ENCODE results near the gene CNKSR3. TPM values are rescaled to one million over a fixed set of nuclear protein-coding genes. Genes with fewer than 3 reads are reported as not detected.

Gene CNKSR3
- total RNA-seq, 1 experiment from 2014 or later: 5.6 TPM

GRCh38 chr6:154504102-154504501, 6.4 kb downstream of the CNKSR3 start:
- no peak overlapping the region for H2BK20ac ChIP-seq (ENCODE audit: low read depth, low read length, poor library complexity, severe bottlenecking)
- Mint-ChIP-seq H3K27me3 (ENCODE audit: low read depth) (peaks cover 63% of the 10 kb centered on the region), H3K27ac (no peak overlapping the region), H3K36me3 (ENCODE audit: insufficient read depth in 1 of 3, low read depth in 3 of 3) (peaks cover 0 to 22% (median 0%) of the 10 kb centered on the region in 3 experiments; a peak in 3 of 7 replicates), H3K4me3 (no peak overlapping the region), H3K4me1 (peaks cover 22 to 50% of the 10 kb centered on the region in 2 experiments), H3K9me3 (no peaks in the 10 kb centered on the region; a peak in 1 of 5 replicates)
- no peak overlapping the region for H4K91ac ChIP-seq (ENCODE audit: insufficient read length, low read depth, low read length)
- no CpG with 5 or more reads among the region's 4 CpGs for WGBS (ENCODE audit: extremely low coverage, insufficient read length, low lambda C conversion rate)
- no peak overlapping the region for H4K5ac ChIP-seq (ENCODE audit: insufficient read length, low read depth, low read length)
- no peak overlapping the region for H3K23ac ChIP-seq (ENCODE audit: insufficient read length, low read depth, low read length)
- no peak overlapping the region for H2BK15ac ChIP-seq (ENCODE audit: low read depth, low read length)
- TF ChIP-seq, protein P1, sequence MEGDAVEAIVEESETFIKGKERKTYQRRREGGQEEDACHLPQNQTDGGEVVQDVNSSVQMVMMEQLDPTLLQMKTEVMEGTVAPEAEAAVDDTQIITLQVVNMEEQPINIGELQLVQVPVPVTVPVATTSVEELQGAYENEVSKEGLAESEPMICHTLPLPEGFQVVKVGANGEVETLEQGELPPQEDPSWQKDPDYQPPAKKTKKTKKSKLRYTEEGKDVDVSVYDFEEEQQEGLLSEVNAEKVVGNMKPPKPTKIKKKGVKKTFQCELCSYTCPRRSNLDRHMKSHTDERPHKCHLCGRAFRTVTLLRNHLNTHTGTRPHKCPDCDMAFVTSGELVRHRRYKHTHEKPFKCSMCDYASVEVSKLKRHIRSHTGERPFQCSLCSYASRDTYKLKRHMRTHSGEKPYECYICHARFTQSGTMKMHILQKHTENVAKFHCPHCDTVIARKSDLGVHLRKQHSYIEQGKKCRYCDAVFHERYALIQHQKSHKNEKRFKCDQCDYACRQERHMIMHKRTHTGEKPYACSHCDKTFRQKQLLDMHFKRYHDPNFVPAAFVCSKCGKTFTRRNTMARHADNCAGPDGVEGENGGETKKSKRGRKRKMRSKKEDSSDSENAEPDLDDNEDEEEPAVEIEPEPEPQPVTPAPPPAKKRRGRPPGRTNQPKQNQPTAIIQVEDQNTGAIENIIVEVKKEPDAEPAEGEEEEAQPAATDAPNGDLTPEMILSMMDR (conservative IDR thresholded peaks at IDR 0.05): no peak
- no peak overlapping the region for H2BK12ac ChIP-seq (ENCODE audit: insufficient read length, low read depth, low read length)
- no peak overlapping the region for H2BK5ac ChIP-seq (ENCODE audit: insufficient read length, low read length)
- no peak overlapping the region for H2BK120ac ChIP-seq (ENCODE audit: low read depth, low read length, poor library complexity, severe bottlenecking)
- no peak overlapping the region for H3K18ac ChIP-seq (ENCODE audit: insufficient read length, low read depth, low read length)
- H3T11ph ChIP-seq (ENCODE audit: low read length): no peak overlapping the region
- no peak overlapping the region for H4K8ac ChIP-seq (replicated peaks; ENCODE audit: insufficient read length, low read depth, low read length)
- H3K27me3 ChIP-seq (ENCODE audit: insufficient read depth, low read length): peaks cover 20% of the 10 kb centered on the region; the same call in 1 of the 2 replicates
- no peaks in the 10 kb centered on the region for H4K20me1 ChIP-seq (ENCODE audit: control insufficient read depth, insufficient read depth, insufficient read length)
- no peaks in the 10 kb centered on the region for H3K79me2 ChIP-seq (ENCODE audit: insufficient read depth, low read length)
- DNase-seq: no peak
- no peaks in the 10 kb centered on the region for H3K23me2 ChIP-seq (ENCODE audit: insufficient read length, low read depth, low read length, poor library complexity, severe bottlenecking)
- no peak overlapping the region for H3K4ac ChIP-seq (ENCODE audit: low read depth, low read length)
- no peaks in the 10 kb centered on the region for H3K79me1 ChIP-seq (ENCODE audit: insufficient read depth, low read depth, low read length, poor library complexity, severe bottlenecking)
- no peak overlapping the region for H3K4me2 ChIP-seq (ENCODE audit: insufficient read depth, insufficient read length, low read length)
- H2AFZ ChIP-seq (ENCODE audit: low read length): no peak overlapping the region
- H3K56ac ChIP-seq (ENCODE audit: insufficient read length, low read depth, low read length): no peak overlapping the region
- H3K14ac ChIP-seq (ENCODE audit: insufficient read depth, low read length): no peak overlapping the region
- no peak overlapping the region for H2AK5ac ChIP-seq (ENCODE audit: insufficient read length, low read length)
- H3K4me1 ChIP-seq (ENCODE audit: insufficient read depth, low read length): peaks cover 5% of the 10 kb centered on the region; the same call in 1 of the 2 replicates
- no peak overlapping the region for H3K9ac ChIP-seq (ENCODE audit: extremely low read depth, insufficient read length, low read length)
- H3K27ac ChIP-seq (ENCODE audit: insufficient read length, low read depth, low read length): no peak overlapping the region
- no peaks in the 10 kb centered on the region for H3K9me3 ChIP-seq (ENCODE audit: control insufficient read depth, low read depth, low read length)

All from H9 (cell line).